Endodermal cell (in vitro differentiated cells): ENCODE measurements around the gene PLA2G7. TPM values are rescaled to one million over a fixed set of nuclear protein-coding genes. Genes with fewer than 3 reads are reported as not detected.

ENCODE experiments used
- DNase-seq: peaks from one replicate; pipeline ENCODE4 v3.0.0-alpha.2; 2017
- H3K27ac ChIP-seq: 2 replicates; pipeline ENCODE4 v1.5.1; 2013; ENCODE audit warnings: mild to moderate bottlenecking, low read depth, low read length, moderate library complexity
- H3K27me3 ChIP-seq: 2 replicates; pipeline ENCODE4 v1.6.1; 2013; ENCODE audit warnings: mild to moderate bottlenecking, low read length, moderate library complexity; ENCODE audit not compliant: insufficient read depth, control insufficient read depth, poor library complexity, severe bottlenecking
- H3K36me3 ChIP-seq: 2 replicates; pipeline ENCODE4 v1.7.0; 2013; ENCODE audit warnings: mild to moderate bottlenecking, low read length, moderate library complexity; ENCODE audit not compliant: control insufficient read depth, insufficient read depth
- H3K4me1 ChIP-seq: one replicate; pipeline ENCODE4 v1.7.0; 2013; ENCODE audit warnings: low read length; ENCODE audit not compliant: control insufficient read depth, insufficient read depth
- H3K4me3 ChIP-seq: 2 replicates; pipeline ENCODE4 v1.5.1; 2013; ENCODE audit warnings: mild to moderate bottlenecking, low read length, moderate library complexity
- H3K9ac ChIP-seq: 2 replicates; pipeline ENCODE4 v1.6.1; 2013; ENCODE audit warnings: mild to moderate bottlenecking, low read length, moderate library complexity; ENCODE audit not compliant: poor library complexity, severe bottlenecking; ENCODE audit errors: extremely low read depth
- H3K9me3 ChIP-seq: 2 replicates; pipeline ENCODE4 v1.6.1; 2013; ENCODE audit warnings: mild to moderate bottlenecking, low read length, moderate library complexity; ENCODE audit not compliant: control insufficient read depth
- H3K27ac Mint-ChIP-seq: 2 replicates; pipeline ENCODE4 v1.8.0; 2020; ENCODE audit warnings: mixed read lengths
- H3K27me3 Mint-ChIP-seq: 2 replicates; pipeline ENCODE4 v1.8.0; 2021; ENCODE audit warnings: mild to moderate bottlenecking, mixed read lengths; ENCODE audit not compliant: insufficient read depth
- H3K36me3 Mint-ChIP-seq: 2 replicates; pipeline ENCODE4 v1.8.0; 2020; ENCODE audit warnings: low read depth, mixed read lengths
- H3K4me1 Mint-ChIP-seq: 2 replicates; pipeline ENCODE4 v1.8.0; 2020; ENCODE audit warnings: mixed read lengths
- H3K4me3 Mint-ChIP-seq: 2 replicates; pipeline ENCODE4 v1.8.0; 2020; ENCODE audit warnings: mild to moderate bottlenecking, moderate library complexity, mixed read lengths
- H3K9me3 Mint-ChIP-seq: 2 replicates; pipeline ENCODE4 v1.8.0; 2020; ENCODE audit warnings: mild to moderate bottlenecking, mixed read lengths
- WGBS, 2 experiments: methylation state at CpG; one replicate each; pipeline versions ENCODE4 v1.1.5 to v1.1.7; 2013; ENCODE audit warnings: missing lambda C conversion rate in 2 of 2, mixed read lengths in 1 of 2; ENCODE audit not compliant: insufficient coverage in 1 of 2, insufficient read length in 1 of 2; 5-methylcytosine and 5-hydroxymethylcytosine counted together
- total RNA-seq, 2 donors: library from RNA; stranded (reverse); fragmentation: NEBNext Ultra II Directional in 1 of 2; extraction: Animal tissue kit (Norgen Biotek cat#: 25700) in 1 of 2; gene quantifications; 2 replicates in 1 of 2; 3 replicates in 1 of 2; pipeline ENCODE4 v1.2.1, GENCODE V29; 2021
- TF ChIP-seq, protein P1 (sequence below): fragments of 200-600 bp; sonication (generic); conservative IDR thresholded peaks from 2 replicates; pipeline ENCODE4 v1.5.0; 2021; ENCODE audit warnings: antibody characterized with exemption, mild to moderate bottlenecking

The PLA2G7 gene
- total RNA-seq, 2 donors from 2014 or later = 1.1 to 3.2 TPM

GRCh38 chr6:46674410-46674809 is 60.8 kb downstream of the PLA2G7 start:
- Mint-ChIP-seq H3K9me3 (no peaks in the 10 kb centered on the region), H3K4me3 (no peak overlapping the region), H3K27ac (no peak overlapping the region), H3K4me1 (peaks cover 7% of the 10 kb centered on the region), H3K27me3 (no peaks in the 10 kb centered on the region), H3K36me3 (no peaks in the 10 kb centered on the region)
- no peaks in the 10 kb centered on the region for H3K4me1 ChIP-seq
- WGBS, 2 experiments = 89 to 92% methylated on average over 1 of the region's 1 CpG
- no peaks in the 10 kb centered on the region for H3K36me3 ChIP-seq
- no peak overlapping the region for H3K9ac ChIP-seq
- H3K4me3 ChIP-seq = no peak overlapping the region
- DNase-seq = no peak
- no peaks in the 10 kb centered on the region for H3K9me3 ChIP-seq
- no peak overlapping the region for H3K27ac ChIP-seq
- TF ChIP-seq, protein P1, sequence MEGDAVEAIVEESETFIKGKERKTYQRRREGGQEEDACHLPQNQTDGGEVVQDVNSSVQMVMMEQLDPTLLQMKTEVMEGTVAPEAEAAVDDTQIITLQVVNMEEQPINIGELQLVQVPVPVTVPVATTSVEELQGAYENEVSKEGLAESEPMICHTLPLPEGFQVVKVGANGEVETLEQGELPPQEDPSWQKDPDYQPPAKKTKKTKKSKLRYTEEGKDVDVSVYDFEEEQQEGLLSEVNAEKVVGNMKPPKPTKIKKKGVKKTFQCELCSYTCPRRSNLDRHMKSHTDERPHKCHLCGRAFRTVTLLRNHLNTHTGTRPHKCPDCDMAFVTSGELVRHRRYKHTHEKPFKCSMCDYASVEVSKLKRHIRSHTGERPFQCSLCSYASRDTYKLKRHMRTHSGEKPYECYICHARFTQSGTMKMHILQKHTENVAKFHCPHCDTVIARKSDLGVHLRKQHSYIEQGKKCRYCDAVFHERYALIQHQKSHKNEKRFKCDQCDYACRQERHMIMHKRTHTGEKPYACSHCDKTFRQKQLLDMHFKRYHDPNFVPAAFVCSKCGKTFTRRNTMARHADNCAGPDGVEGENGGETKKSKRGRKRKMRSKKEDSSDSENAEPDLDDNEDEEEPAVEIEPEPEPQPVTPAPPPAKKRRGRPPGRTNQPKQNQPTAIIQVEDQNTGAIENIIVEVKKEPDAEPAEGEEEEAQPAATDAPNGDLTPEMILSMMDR = no peak
- no peaks in the 10 kb centered on the region for H3K27me3 ChIP-seq

GRCh38 chr6:46667377-46667776 is 67.8 kb downstream of the PLA2G7 start:
- Mint-ChIP-seq H3K4me3 (no peak overlapping the region), H3K9me3 (no peaks in the 10 kb centered on the region), H3K36me3 (no peaks in the 10 kb centered on the region), H3K27ac (no peak overlapping the region), H3K27me3 (no peaks in the 10 kb centered on the region), H3K4me1 (no peaks in the 10 kb centered on the region)
- no peaks in the 10 kb centered on the region for H3K27me3 ChIP-seq
- 84 to 92% methylated on average over 2 of the region's 2 CpGs for WGBS, 2 experiments
- TF ChIP-seq, protein P1 = no peak
- no peak for DNase-seq
- H3K4me1 ChIP-seq = no peaks in the 10 kb centered on the region
- H3K36me3 ChIP-seq = no peaks in the 10 kb centered on the region
- no peak overlapping the region for H3K9ac ChIP-seq
- no peak overlapping the region for H3K27ac ChIP-seq
- no peak overlapping the region for H3K4me3 ChIP-seq
- H3K9me3 ChIP-seq = no peaks in the 10 kb centered on the region

- Mint-ChIP-seq H3K27me3 (no peaks in the 10 kb centered on the region), H3K4me1 (peaks cover 3% of the 10 kb centered on the region), H3K27ac (no peak overlapping the region), H3K9me3 (no peaks in the 10 kb centered on the region), H3K4me3 (no peak overlapping the region), H3K36me3 (no peaks in the 10 kb centered on the region)
- Histone ChIP-seq H3K9me3 (no peaks in the 10 kb centered on the region), H3K9ac (no peak overlapping the region), H3K27ac (no peak overlapping the region), H3K4me3 (no peak overlapping the region), H3K36me3 (no peaks in the 10 kb centered on the region), H3K27me3 (no peaks in the 10 kb centered on the region), H3K4me1 (no peaks in the 10 kb centered on the region)
- TF ChIP-seq, protein P1 = no peak
- DNase-seq = no peak
- WGBS, 2 experiments = 84 to 92% methylated on average over 2 of the region's 2 CpGs
Observed at GRCh38 chr6:46661483-46661882, 73.7 kb downstream of the PLA2G7 start.
